ENCODE data around the gene RIPOR2.
"Not testable (repeated sequence)": the region's sequence is repeated elsewhere in the genome, so short reads cannot be mapped to it uniquely, and the experiment has no call there.

RIPOR2 gene

GRCh38 chr6:24920136-24920535 lies 15.6 kb downstream of the RIPOR2 start:
- no peaks in the 10 kb centered on the region for H3K36me3 Mint-ChIP-seq (ENCODE audit: low read depth)
- peak overlapping the region in 1 of 3 experiments; percentile 64 for H3K4me3 Mint-ChIP-seq
- TF ChIP-seq CTCF (IDR thresholded peaks at IDR 0.05; ENCODE audit: unreplicated experiment in 3 of 3), result no peak
- no peaks in the 10 kb centered on the region for H3K9me3 Mint-ChIP-seq
- peak overlapping the region; percentile 91 to 97 (median 94) for H3K27ac Mint-ChIP-seq
- peaks cover 52% of the 10 kb centered on the region for H3K4me1 Mint-ChIP-seq
- H3K27me3 Mint-ChIP-seq (ENCODE audit: low read depth), result no peaks in the 10 kb centered on the region

- no peak for TF ChIP-seq CTCF (IDR thresholded peaks at IDR 0.05; ENCODE audit: unreplicated experiment in 3 of 3)
- Mint-ChIP-seq H3K27ac (peak overlapping the region; percentile 91 to 97 (median 94)), H3K27me3 (ENCODE audit: low read depth) (no peaks in the 10 kb centered on the region), H3K4me1 (peaks cover 47% of the 10 kb centered on the region), H3K9me3 (no peaks in the 10 kb centered on the region), H3K36me3 (ENCODE audit: low read depth) (no peaks in the 10 kb centered on the region), H3K4me3 (peak overlapping the region; percentile 5 to 64 (median 28))
Observed at GRCh38 chr6:24919056-24919892, 16.5 kb downstream of the RIPOR2 start.

GRCh38 chr6:24918641-24919055 lies 17.1 kb downstream of the RIPOR2 start:
- Mint-ChIP-seq H3K27ac (peak overlapping the region; percentile 91 to 97 (median 94)), H3K27me3 (ENCODE audit: low read depth) (peaks cover 2% of the 10 kb centered on the region), H3K4me3 (peak overlapping the region; percentile 2 to 28 (median 13)), H3K9me3 (no peaks in the 10 kb centered on the region), H3K4me1 (peaks cover 44% of the 10 kb centered on the region), H3K36me3 (ENCODE audit: low read depth) (no peaks in the 10 kb centered on the region)
- TF ChIP-seq CTCF (IDR thresholded peaks at IDR 0.05; ENCODE audit: unreplicated experiment in 3 of 3), result no peak

- H3K4me1 Mint-ChIP-seq, result peaks cover 61% of the 10 kb centered on the region
- no peaks in the 10 kb centered on the region for H3K9me3 Mint-ChIP-seq
- no peaks in the 10 kb centered on the region for H3K36me3 Mint-ChIP-seq (ENCODE audit: low read depth)
- no peak for TF ChIP-seq CTCF (IDR thresholded peaks at IDR 0.05; ENCODE audit: unreplicated experiment in 3 of 3)
- H3K27ac Mint-ChIP-seq, result no peak overlapping the region
- H3K27me3 Mint-ChIP-seq (ENCODE audit: low read depth), result peaks cover 16% of the 10 kb centered on the region
- H3K4me3 Mint-ChIP-seq, result no peak overlapping the region
Observed at GRCh38 chr6:24916496-24916895, 19.3 kb downstream of the RIPOR2 start.

GRCh38 chr6:24915641-24916040 lies 20.1 kb downstream of the RIPOR2 start:
- TF ChIP-seq CTCF (IDR thresholded peaks at IDR 0.05; ENCODE audit: unreplicated experiment in 3 of 3), result no peak
- H3K4me3 Mint-ChIP-seq, result no peak overlapping the region
- peaks cover 21% of the 10 kb centered on the region for H3K27me3 Mint-ChIP-seq (ENCODE audit: low read depth)
- H3K4me1 Mint-ChIP-seq, result peaks cover 58% of the 10 kb centered on the region
- H3K27ac Mint-ChIP-seq, result no peak overlapping the region
- no peaks in the 10 kb centered on the region for H3K9me3 Mint-ChIP-seq
- H3K36me3 Mint-ChIP-seq (ENCODE audit: low read depth), result no peaks in the 10 kb centered on the region

GRCh38 chr6:24914082-24914481 lies 21.7 kb downstream of the RIPOR2 start:
- not testable (repeated sequence) for H3K4me3 Mint-ChIP-seq; H3K27ac Mint-ChIP-seq; H3K9me3 Mint-ChIP-seq; H3K36me3 Mint-ChIP-seq (ENCODE audit: low read depth)
- peaks cover 34% of the 10 kb centered on the region for H3K27me3 Mint-ChIP-seq (ENCODE audit: low read depth)
- peaks cover 58% of the 10 kb centered on the region for H3K4me1 Mint-ChIP-seq

Measured in nephron (organoid).